Activated naive CD4-positive, alpha-beta T cell treated with anti-CD3 and anti-CD28 coated beads for 36 hours (primary cell): Measurements from ENCODE around the gene SDR42E1. TPM values are rescaled to one million over a fixed set of nuclear protein-coding genes. Genes with fewer than 3 reads are reported as not detected.
"Not testable (repeated sequence)": the region's sequence is repeated elsewhere in the genome, so short reads cannot be mapped to it uniquely, and the experiment has no call there.

Experiments used
- CTCF ChIA-PET: fragments of 350-600 bp; sonication (Branson Sonifier 250); formaldehyde crosslinking; loops from one replicate; lab custom pipeline; 2021; ENCODE audit warnings: antibody characterized with exemption; lab: Charles Lee
- DNase-seq: peaks from one replicate; pipeline ENCODE4 v3.0.0-alpha.2; 2020
- H3K27ac Mint-ChIP-seq: one replicate; pipeline ENCODE4 v1.8.0; 2021; ENCODE audit warnings: mild to moderate bottlenecking, mixed read lengths
- H3K27me3 Mint-ChIP-seq: one replicate; pipeline ENCODE4 v1.8.0; 2021; ENCODE audit warnings: low read depth, mixed read lengths
- H3K36me3 Mint-ChIP-seq: one replicate; pipeline ENCODE4 v1.8.0; 2021; ENCODE audit warnings: low read depth, mixed read lengths
- H3K4me1 Mint-ChIP-seq: one replicate; pipeline ENCODE4 v1.8.0; 2021; ENCODE audit warnings: low read depth, mixed read lengths
- H3K4me3 Mint-ChIP-seq: one replicate; pipeline ENCODE4 v1.8.0; 2021; ENCODE audit warnings: mild to moderate bottlenecking, moderate library complexity, mixed read lengths
- H3K9me3 Mint-ChIP-seq: one replicate; pipeline ENCODE4 v1.8.0; 2021; ENCODE audit warnings: mixed read lengths
- intact Hi-C: fragments of 100-400 bp; cut with micrococcal nuclease; formaldehyde crosslinking; loops from one replicate; pipeline ENCODE4 v1.15.1; 2023
- total RNA-seq, 2 experiments: library from RNA; stranded (reverse); gene quantifications; one replicate each; pipeline ENCODE4 v1.2.3, GENCODE V29; 2021

Gene SDR42E1
- total RNA-seq, 2 experiments from 2014 or later, result 4.2 to 6.5 TPM

DNA sequence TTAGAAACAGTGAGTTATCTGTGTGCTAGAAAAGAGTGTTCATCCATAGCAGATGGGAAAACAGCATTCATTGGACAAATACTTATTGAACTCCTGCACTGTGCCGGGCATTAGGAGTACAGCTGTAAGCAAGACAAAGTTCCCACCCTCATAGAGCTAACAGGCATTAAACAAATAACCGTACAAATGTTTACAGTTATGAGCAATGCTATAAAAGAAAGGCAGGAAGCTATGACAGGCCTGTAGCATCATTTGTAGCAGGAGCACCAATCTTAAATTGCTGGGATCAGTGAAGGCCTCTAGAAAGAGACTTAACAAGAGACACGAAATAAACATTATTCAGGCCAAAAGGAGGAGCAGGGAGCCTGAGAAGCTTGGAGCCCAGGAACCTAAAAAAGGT is 15.6 kb downstream of the SDR42E1 start:
- H3K27me3 Mint-ChIP-seq, result no peaks in the 10 kb centered on the region
- H3K27ac Mint-ChIP-seq, result no peak overlapping the region
- H3K9me3 Mint-ChIP-seq, result no peaks in the 10 kb centered on the region
- CTCF ChIA-PET, result interaction anchor here (0.6 kb wide), 1 partner anchor 25 kb away, joined by 3 read pairs; no protein-coding TSS in a partner anchor
- H3K4me1 Mint-ChIP-seq, result no peaks in the 10 kb centered on the region
- intact Hi-C loops, result no loop called here
- no peak for DNase-seq
- no peak overlapping the region for H3K4me3 Mint-ChIP-seq
- peaks cover 14% of the 10 kb centered on the region for H3K36me3 Mint-ChIP-seq

DNA sequence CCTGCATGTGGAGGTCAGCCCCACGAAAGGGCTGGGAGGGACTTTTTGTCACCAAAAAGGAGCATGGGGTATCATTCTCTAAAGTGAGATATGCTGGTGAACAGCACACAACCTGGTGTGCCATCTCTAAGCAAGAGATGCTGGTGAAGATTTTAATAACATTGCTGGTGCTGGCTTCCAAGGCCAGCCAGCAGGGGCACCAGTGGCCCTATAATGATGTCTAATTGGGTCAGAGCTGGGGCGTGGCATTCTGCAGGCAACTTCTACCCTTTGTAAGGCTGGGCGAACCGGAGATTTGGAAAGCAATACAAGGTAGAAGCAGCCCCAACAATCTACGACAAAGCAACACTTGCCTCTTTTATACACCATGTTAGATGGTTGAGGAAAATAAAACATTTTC is 16.8 kb downstream of the SDR42E1 start:
- Mint-ChIP-seq H3K36me3 (peaks cover 8% of the 10 kb centered on the region), H3K27me3 (no peaks in the 10 kb centered on the region), H3K9me3 (no peaks in the 10 kb centered on the region), H3K4me1 (no peaks in the 10 kb centered on the region), H3K27ac (no peak overlapping the region), H3K4me3 (no peak overlapping the region)
- no peak for DNase-seq
- CTCF ChIA-PET, result no interaction called here
- intact Hi-C loops, result no loop called here

DNA sequence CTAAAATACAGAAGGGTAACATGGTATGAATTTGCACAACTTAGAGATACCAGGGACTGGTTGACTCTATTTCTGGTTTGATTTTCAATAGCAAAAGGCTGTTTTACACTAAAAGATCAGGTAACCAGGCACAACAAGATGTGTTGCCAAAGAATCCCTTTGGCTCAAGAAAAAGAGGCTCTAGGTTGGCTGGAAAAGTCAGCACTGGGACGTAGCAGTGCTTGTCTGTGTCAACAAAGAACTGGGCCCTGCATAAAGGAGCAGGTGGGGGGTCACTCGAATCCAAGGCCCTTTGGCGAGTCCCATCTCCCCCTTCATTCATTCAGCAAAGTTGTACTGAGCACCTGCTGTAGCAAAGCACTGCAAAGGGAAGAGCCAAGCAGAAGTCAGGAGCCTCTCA is 18.4 kb downstream of the SDR42E1 start:
- H3K4me1 Mint-ChIP-seq, result no peaks in the 10 kb centered on the region
- intact Hi-C loops, result no loop called here
- no peaks in the 10 kb centered on the region for H3K9me3 Mint-ChIP-seq
- no peaks in the 10 kb centered on the region for H3K36me3 Mint-ChIP-seq
- H3K4me3 Mint-ChIP-seq, result no peak overlapping the region
- DNase-seq, result no peak
- no peak overlapping the region for H3K27ac Mint-ChIP-seq
- no peaks in the 10 kb centered on the region for H3K27me3 Mint-ChIP-seq
- CTCF ChIA-PET, result no interaction called here

DNA sequence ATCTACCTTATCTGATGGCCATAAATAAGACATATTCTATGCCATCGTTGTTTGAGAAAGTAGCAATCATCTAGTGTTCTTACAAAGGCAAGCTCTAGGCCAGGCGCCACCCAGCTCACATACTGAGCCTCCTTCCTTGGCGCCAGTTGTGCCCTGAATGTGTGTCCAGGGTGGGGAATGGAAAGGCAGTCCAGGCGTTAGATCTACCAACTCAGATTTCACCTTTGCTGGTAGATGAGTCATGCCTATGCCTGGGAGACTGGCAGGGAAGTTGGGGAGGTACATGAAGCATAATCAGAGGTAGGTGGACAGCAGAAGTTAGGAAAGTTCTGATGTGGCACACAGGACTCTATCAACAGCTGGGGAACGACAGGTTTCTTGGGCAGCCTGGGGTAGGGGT is 23.6 kb downstream of the SDR42E1 start:
- no peak overlapping the region for H3K4me3 Mint-ChIP-seq
- H3K27me3 Mint-ChIP-seq, result peaks cover 6% of the 10 kb centered on the region
- no peaks in the 10 kb centered on the region for H3K36me3 Mint-ChIP-seq
- H3K27ac Mint-ChIP-seq, result no peak overlapping the region
- H3K4me1 Mint-ChIP-seq, result no peaks in the 10 kb centered on the region
- DNase-seq, result no peak
- intact Hi-C loops, result no loop called here
- CTCF ChIA-PET, result no interaction called here
- no peaks in the 10 kb centered on the region for H3K9me3 Mint-ChIP-seq

DNA sequence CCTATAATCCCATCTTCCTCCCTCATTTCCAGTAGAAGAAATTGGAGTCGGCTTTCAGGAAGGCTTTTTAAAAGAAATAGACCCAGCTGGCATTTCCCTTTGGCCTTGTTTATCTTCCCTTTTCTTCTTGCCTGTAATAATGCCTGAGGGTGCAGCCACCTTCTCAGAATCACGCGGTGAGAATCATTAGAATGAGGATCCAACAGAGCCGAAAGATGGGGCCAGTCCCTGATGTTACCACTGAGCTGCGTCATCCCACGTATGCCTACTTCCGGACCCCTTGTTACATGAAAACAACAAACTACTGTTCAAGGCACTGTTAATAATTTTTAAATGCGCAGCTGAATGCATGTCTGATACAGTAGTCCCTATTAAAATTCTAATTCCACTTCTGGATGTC is 24.1 kb downstream of the SDR42E1 start:
- CTCF ChIA-PET, result no interaction called here
- Mint-ChIP-seq H3K4me3 (no peak overlapping the region), H3K27me3 (peaks cover 6% of the 10 kb centered on the region), H3K27ac (no peak overlapping the region), H3K9me3 (no peaks in the 10 kb centered on the region), H3K36me3 (no peaks in the 10 kb centered on the region), H3K4me1 (no peaks in the 10 kb centered on the region)
- DNase-seq, result no peak
- intact Hi-C loops, result no loop called here

DNA sequence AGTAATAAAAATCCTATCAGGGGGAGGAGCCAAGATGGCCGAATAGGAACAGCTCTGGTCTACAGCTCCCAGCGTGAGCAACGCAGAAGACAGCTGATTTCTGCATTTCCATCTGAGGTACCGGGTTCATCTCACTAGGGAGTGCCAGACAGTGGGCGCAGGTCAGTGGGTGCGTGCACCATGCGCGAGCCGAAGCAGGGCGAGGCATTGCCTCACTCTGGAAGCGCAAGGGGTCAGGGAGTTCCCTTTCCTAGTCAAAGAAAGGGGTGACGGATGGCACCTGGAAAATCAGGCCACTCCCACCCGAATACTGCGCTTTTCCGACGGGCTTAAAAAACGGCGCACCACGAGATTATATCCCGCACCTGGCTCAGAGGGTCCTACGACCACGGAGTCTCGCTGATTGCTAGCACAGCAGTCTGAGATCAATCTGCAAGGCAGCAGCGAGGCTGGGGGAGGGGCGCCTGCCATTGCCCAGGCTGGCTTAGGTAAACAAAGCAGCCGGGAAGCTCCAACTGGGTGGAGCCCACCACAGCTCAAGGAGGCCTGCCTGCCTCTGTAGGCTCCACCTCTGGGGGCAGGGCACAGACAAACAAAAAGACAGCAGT is 33.8 kb downstream of the SDR42E1 start:
- H3K4me3 Mint-ChIP-seq, H3K27me3 Mint-ChIP-seq, H3K9me3 Mint-ChIP-seq, H3K36me3 Mint-ChIP-seq, H3K27ac Mint-ChIP-seq, DNase-seq, intact Hi-C loops, CTCF ChIA-PET, H3K4me1 Mint-ChIP-seq: not testable (repeated sequence)

DNA sequence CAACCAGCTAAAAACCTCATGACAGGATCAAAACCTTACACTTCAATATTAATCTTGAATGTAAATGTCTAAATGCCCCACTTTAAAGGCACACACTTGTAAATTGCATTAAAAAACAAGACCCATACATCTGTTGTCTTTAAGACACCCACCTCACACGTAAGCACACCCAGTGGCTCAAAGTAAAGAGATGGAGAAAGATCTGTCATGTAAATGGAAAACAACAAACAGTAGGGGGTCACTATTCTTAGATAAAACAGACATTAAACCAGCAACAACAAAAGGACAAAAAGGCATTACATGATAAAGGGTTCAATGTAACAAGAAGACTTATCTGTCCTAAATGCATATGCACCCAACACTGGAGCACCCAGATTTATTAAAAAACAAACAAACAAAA is 35.6 kb downstream of the SDR42E1 start:
- H3K4me3 Mint-ChIP-seq, result no peak overlapping the region
- H3K36me3 Mint-ChIP-seq, result peaks cover 6% of the 10 kb centered on the region
- intact Hi-C loops, result no loop called here

DNA sequence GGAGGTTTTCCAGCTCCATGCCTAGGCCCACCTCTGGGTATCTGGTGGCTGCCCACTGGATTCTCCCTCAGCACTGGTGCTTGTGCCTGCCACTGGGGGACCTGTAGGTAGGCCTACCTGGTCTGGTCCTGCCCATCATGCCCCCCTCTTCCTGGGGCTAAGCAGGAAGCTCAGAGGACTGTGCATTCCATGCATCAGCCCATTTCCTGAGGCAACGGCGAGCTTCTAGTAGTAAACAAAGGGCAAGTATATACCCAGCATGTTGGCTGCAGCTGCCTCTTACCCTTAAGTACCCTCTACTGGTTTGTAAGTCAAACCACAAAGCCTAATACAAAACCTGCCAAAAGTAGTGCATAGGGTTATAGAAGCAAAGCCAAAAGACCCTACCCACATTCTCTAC is 37.5 kb downstream of the SDR42E1 start:
- H3K9me3 Mint-ChIP-seq, result peaks cover 12% of the 10 kb centered on the region
- H3K27ac Mint-ChIP-seq, result no peak overlapping the region
- CTCF ChIA-PET, result no interaction called here
- H3K27me3 Mint-ChIP-seq, result peaks cover 9% of the 10 kb centered on the region
- no peak for DNase-seq
- H3K36me3 Mint-ChIP-seq, result peaks cover 6% of the 10 kb centered on the region
- H3K4me1 Mint-ChIP-seq, result no peaks in the 10 kb centered on the region
- no peak overlapping the region for H3K4me3 Mint-ChIP-seq
- intact Hi-C loops, result no loop called here

More for the DNA sequence above, 35.6 kb downstream of the SDR42E1 start:
- Mint-ChIP-seq H3K4me1 (no peaks in the 10 kb centered on the region), H3K9me3 (peaks cover 12% of the 10 kb centered on the region), H3K27ac (no peak overlapping the region), H3K27me3 (peaks cover 6% of the 10 kb centered on the region)
- no peak for DNase-seq
- CTCF ChIA-PET, result no interaction called here

DNA sequence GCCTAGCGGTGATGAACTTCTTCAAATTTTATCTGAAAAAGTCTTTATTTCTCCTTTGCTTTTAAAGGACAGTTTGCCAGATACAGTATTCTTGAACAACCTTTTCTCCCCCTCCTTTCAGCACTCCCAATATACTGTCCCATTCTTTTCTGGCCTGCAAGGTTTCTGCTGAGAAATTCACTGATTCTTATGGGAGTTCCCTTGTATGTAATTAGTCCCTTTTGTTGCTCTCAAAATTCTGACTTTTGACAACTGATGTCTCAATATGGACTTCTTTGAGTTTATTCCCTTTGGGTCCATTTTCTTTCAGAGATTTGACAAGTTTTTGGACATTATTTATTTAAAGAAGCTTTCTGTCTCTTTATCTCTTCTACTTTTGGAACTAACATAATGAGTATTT is 39.4 kb downstream of the SDR42E1 start:
- CTCF ChIA-PET, result no interaction called here
- no peak overlapping the region for H3K27ac Mint-ChIP-seq
- peaks cover 11% of the 10 kb centered on the region for H3K9me3 Mint-ChIP-seq
- peaks cover 13% of the 10 kb centered on the region for H3K27me3 Mint-ChIP-seq
- intact Hi-C loops, result no loop called here
- no peak overlapping the region for H3K4me3 Mint-ChIP-seq
- DNase-seq, result no peak
- H3K4me1 Mint-ChIP-seq, result no peaks in the 10 kb centered on the region
- H3K36me3 Mint-ChIP-seq, result peaks cover 5% of the 10 kb centered on the region

DNA sequence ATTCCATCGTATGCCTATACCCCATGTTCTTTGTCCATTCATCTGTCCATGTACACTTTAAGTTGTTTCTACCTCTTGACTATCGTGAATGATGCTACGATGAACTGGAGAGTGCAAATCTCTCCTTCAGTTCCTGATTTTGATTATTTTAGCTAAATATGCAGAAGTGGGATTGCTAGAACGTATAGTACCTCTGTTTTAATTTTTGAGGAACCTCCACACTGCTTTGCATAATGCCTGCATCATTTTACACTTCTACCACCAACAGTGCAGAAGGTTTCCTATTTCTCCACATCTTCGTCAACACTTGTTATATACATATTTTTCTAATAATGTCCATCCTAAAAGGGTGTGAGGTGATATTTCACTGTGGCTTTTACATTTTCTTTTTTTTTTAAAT is 43.9 kb downstream of the SDR42E1 start:
- H3K4me1 Mint-ChIP-seq, result no peaks in the 10 kb centered on the region
- H3K36me3 Mint-ChIP-seq, result no peaks in the 10 kb centered on the region
- no peak overlapping the region for H3K27ac Mint-ChIP-seq
- H3K4me3 Mint-ChIP-seq, result no peak overlapping the region
- DNase-seq, result no peak
- CTCF ChIA-PET, result no interaction called here
- H3K9me3 Mint-ChIP-seq, result peaks cover 6% of the 10 kb centered on the region
- H3K27me3 Mint-ChIP-seq, result peaks cover 12% of the 10 kb centered on the region
- intact Hi-C loops, result no loop called here

DNA sequence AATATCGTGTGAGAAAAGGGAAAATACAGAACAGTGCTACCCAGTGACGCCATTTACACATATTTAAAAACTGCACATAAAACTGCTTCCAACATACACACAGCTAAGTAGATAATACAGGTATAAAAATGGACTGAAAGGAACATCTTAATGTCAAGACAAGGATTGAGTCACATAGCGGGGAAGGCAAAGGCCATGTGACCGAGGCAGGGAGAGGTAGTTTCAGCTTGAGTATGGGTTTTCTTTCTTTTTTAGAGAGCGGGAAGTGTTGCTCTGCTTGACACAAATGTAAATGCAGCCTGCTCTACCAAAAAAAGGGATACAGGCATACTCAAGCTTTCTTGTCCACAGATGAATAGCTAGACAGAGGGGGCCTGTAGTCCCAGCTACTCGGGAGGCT is 46.5 kb downstream of the SDR42E1 start:
- Mint-ChIP-seq H3K36me3 (no peaks in the 10 kb centered on the region), H3K27ac (no peak overlapping the region), H3K9me3 (peaks cover 2% of the 10 kb centered on the region), H3K27me3 (peaks cover 12% of the 10 kb centered on the region), H3K4me3 (no peak overlapping the region), H3K4me1 (no peaks in the 10 kb centered on the region)
- CTCF ChIA-PET, result no interaction called here
- no peak for DNase-seq
- intact Hi-C loops, result no loop called here

DNA sequence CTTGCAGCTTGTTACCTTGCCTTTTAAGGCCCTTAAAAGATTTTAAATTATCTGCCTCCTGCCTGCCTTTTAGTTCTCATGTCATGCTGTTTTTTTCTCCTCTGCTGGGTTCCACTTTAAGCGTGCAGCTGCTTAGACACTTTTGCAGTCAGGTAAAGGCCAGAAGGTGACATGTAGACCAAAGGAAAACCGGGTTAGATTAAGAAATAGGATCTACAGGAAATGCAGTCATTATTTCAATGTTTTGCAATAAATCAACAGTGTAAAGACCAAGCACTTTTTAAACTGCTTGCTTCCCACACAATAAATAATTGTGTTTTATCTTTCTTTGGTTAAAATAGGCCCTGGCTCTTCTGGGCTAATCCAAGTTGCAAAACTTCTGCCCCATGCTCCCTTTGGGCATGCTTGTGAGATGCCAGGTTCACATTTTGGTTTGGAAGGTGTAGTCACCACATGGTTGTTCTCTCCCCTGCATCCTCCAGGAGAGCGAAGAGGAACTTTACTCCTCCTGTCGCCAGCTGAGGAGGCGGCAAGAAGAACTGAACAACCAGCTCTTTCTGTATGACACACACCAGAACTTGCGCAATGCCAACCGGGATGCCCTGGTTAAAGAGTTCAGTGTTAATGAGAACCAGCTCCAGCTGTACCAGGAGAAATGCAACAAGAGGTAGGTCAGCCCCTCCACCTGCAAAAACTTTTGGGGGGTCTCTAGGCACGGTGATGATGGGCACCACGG is 54.9 kb downstream of the SDR42E1 start:
- Mint-ChIP-seq H3K27ac (no peak overlapping the region), H3K9me3 (peaks cover 5% of the 10 kb centered on the region), H3K36me3 (no peaks in the 10 kb centered on the region), H3K27me3 (peaks cover 3% of the 10 kb centered on the region), H3K4me3 (no peak overlapping the region), H3K4me1 (no peaks in the 10 kb centered on the region)
- DNase-seq, result no peak
- CTCF ChIA-PET, result no interaction called here
- intact Hi-C loops, result no loop called here

DNA sequence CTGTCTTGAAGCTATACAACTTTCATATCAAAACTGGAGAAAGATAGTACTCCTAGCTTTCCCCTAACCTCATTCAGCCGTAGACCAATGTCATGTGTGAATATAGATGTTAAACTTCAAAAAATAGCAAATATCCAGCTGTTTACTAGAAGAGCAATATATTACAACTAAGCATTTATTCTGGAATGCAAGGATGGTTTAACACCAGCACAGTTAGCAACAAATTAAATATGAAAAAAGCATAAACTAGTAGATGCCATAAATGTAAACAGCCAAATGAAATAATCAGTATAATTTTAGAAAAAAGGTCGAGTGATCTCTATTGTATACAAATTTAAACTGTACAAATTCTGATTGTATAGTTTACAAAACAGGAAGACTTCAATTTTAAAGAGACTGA is 59.7 kb downstream of the SDR42E1 start:
- H3K4me1 Mint-ChIP-seq, result no peaks in the 10 kb centered on the region
- no peak overlapping the region for H3K27ac Mint-ChIP-seq
- H3K36me3 Mint-ChIP-seq, result no peaks in the 10 kb centered on the region
- intact Hi-C loops, result no loop called here
- H3K9me3 Mint-ChIP-seq, result peaks cover 11% of the 10 kb centered on the region
- no peak overlapping the region for H3K4me3 Mint-ChIP-seq
- H3K27me3 Mint-ChIP-seq, result peaks cover 3% of the 10 kb centered on the region
- CTCF ChIA-PET, result interaction anchor here (1.4 kb wide), 1 partner anchor 62 kb away, joined by 5 read pairs; no protein-coding TSS in a partner anchor
- DNase-seq, result no peak
